B cell (primary cell): ENCODE measurements around the gene EXOC7.

Experiments
- CTCF ChIP-seq: fragments of 200-600 bp; IDR thresholded peaks from one replicate; pipeline ENCODE4 v1.8.0; 2022; ENCODE audit warnings: antibody characterized with exemption, mild to moderate bottlenecking
- EZH2 ChIP-seq: IDR thresholded peaks from 2 replicates; pipeline ENCODE4 v1.6.1; 2012; ENCODE audit warnings: borderline replicate concordance, low read depth, mild to moderate bottlenecking, moderate library complexity, low read length; ENCODE audit not compliant: insufficient read depth, poor library complexity, severe bottlenecking

GRCh38 chr17:76054112-76054476 is 49.5 kb downstream of the EXOC7 start:
- no peak for TF ChIP-seq CTCF
- no peak for TF ChIP-seq EZH2
